Lower leg skin (tissue), 4 donors: Measurements from ENCODE around the gene HOXD10. TPM values are rescaled to one million over a fixed set of nuclear protein-coding genes. Genes with fewer than 3 reads are reported as not detected.

Source experiments
- DNase-seq, 2 donors: peaks; one replicate each; pipeline ENCODE4 v3.0.0-alpha.2; 2019; ENCODE audit warnings: low spot score in 2 of 2
- H3K4me3 ChIP-seq: fragments of 200-600 bp; sonication (generic); 2 replicates; pipeline ENCODE4 v1.5.1; 2017; ENCODE audit warnings: mild to moderate bottlenecking, low read depth; ENCODE audit not compliant: poor library complexity, severe bottlenecking
- CTCF ChIP-seq, 3 donors: fragments of 450-650 bp; IDR thresholded peaks; one replicate each; pipeline ENCODE4 v1.5.1; 2016; ENCODE audit warnings: antibody characterized with exemption in 3 of 3, mild to moderate bottlenecking in 3 of 3, moderate library complexity in 2 of 3
- POLR2A ChIP-seq, 2 donors: fragments of 450-650 bp; IDR thresholded peaks; one replicate each; pipeline ENCODE4 v1.6.1; 2016 to 2017; ENCODE audit warnings: antibody characterized with exemption in 2 of 2, mild to moderate bottlenecking in 1 of 2, moderate library complexity in 1 of 2
- WGBS, 2 donors: methylation state at CpG; one replicate each; pipeline ENCODE4 v1.1.5; 2018; 5-methylcytosine and 5-hydroxymethylcytosine counted together
- intact Hi-C: fragments of 100-400 bp; cut with DNase I; formaldehyde crosslinking; loops from one replicate; pipeline ENCODE4 v1.15.0; 2023; ENCODE audit warnings: low total_unique reads
- total RNA-seq, 4 donors: library from RNA; depleted of rRNA; stranded (reverse); fragments of >200 nt; gene quantifications; one replicate each; pipeline ENCODE4 v1.1.0, GENCODE V29; 2016

The HOXD10 gene
- total RNA-seq, 4 donors from 2014 or later: 0.29 to 3.1 (median 1.4) TPM; not detected in 1

- DNase-seq: peak in 1 of 2 donors; percentile 68
- no peak for TF ChIP-seq CTCF (IDR thresholded peaks at IDR 0.05)
- no peak for TF ChIP-seq POLR2A (IDR thresholded peaks at IDR 0.05)
- 18 to 19% methylated on average over 48 of the region's 48 CpGs for WGBS, 2 donors
- H3K4me3 ChIP-seq: no peak within 1 kb of the TSS
- intact Hi-C loops: no loop called here
Measured at GRCh38 chr2:176156807-176157498, 40.4 kb downstream of the HOXD10 start, which contains the start of gene HOXD3. TSS of gene HOXD3 (plus strand) at chr2:176157307. CDS start at chr2:176169115, 11,808 bp downstream.

- intact Hi-C loops: no loop called here
- TF ChIP-seq POLR2A (IDR thresholded peaks at IDR 0.05) (no peak), CTCF (IDR thresholded peaks at IDR 0.05) (no peak)
- no peak overlapping the region for H3K4me3 ChIP-seq
- DNase-seq: peak in 1 of 2 donors; percentile 79
- 12 to 20% methylated on average over 43 of the region's 43 CpGs for WGBS, 2 donors
Measured at GRCh38 chr2:176157499-176158185, 41.1 kb downstream of the HOXD10 start.

GRCh38 chr2:176158186-176158591 lies 41.6 kb downstream of the HOXD10 start:
- 27 to 38% methylated on average over 22 of the region's 22 CpGs for WGBS, 2 donors
- TF ChIP-seq CTCF (IDR thresholded peaks at IDR 0.05) (no peak), POLR2A (IDR thresholded peaks at IDR 0.05) (no peak)
- intact Hi-C loops: no loop called here
- DNase-seq: peak in 1 of 2 donors; percentile 74
- H3K4me3 ChIP-seq: no peak overlapping the region

- 32 to 40% methylated on average over 36 to 37 of the region's 39 CpGs for WGBS, 2 donors
- H3K4me3 ChIP-seq: no peak overlapping the region
- TF ChIP-seq CTCF (IDR thresholded peaks at IDR 0.05): no peak
- no peak for TF ChIP-seq POLR2A (IDR thresholded peaks at IDR 0.05)
- peak in 1 of 2 donors; percentile 78 for DNase-seq
- intact Hi-C loops: no loop called here
Measured at GRCh38 chr2:176158855-176159662, 42.5 kb downstream of the HOXD10 start.

GRCh38 chr2:176159663-176160250 lies 43.2 kb downstream of the HOXD10 start:
- WGBS, 2 donors: 44 to 46% methylated on average over 22 to 43 of the region's 44 CpGs
- peak in 1 of 2 donors; percentile 79 for DNase-seq
- TF ChIP-seq CTCF (IDR thresholded peaks at IDR 0.05) (no peak), POLR2A (IDR thresholded peaks at IDR 0.05) (no peak)
- intact Hi-C loops: no loop called here
- H3K4me3 ChIP-seq: no peak overlapping the region
